Natural killer cell (primary cell): ENCODE measurements around the gene ZNF407. TPM values are rescaled to one million over a fixed set of nuclear protein-coding genes. Genes with fewer than 3 reads are reported as not detected.

Source experiments
- ATAC-seq, 3 donors: fragments of 150-1000 bp in 2 of 3; fragments of 200-7000 bp in 1 of 3; cut with Tn5 transposase; 1 replicate in 1 of 3; 2 replicates in 2 of 3; pipeline ENCODE4 v1.10.0; 2021; ENCODE audit warnings: mild to moderate bottlenecking in 2 of 3, moderate library complexity in 2 of 3
- DNase-seq, 2 donors: peaks; one replicate each; pipeline versions ENCODE4 v3.0.0 to v3.0.0-alpha.2; 2013 to 2021; ENCODE audit warnings: mixed read lengths in 1 of 2
- H3K27ac ChIP-seq: one replicate; pipeline ENCODE4 v1.5.1; 2013; ENCODE audit warnings: mild to moderate bottlenecking, low read length
- H3K27me3 ChIP-seq: one replicate; pipeline ENCODE4 v1.6.1; 2013; ENCODE audit warnings: low read length; ENCODE audit not compliant: control insufficient read depth, insufficient read depth
- H3K36me3 ChIP-seq: one replicate; pipeline ENCODE4 v1.6.1; 2013; ENCODE audit warnings: low read length; ENCODE audit not compliant: control insufficient read depth, insufficient read depth
- H3K4me1 ChIP-seq: one replicate; pipeline ENCODE4 v1.6.1; 2013; ENCODE audit warnings: low read length; ENCODE audit not compliant: control insufficient read depth, insufficient read depth
- H3K4me3 ChIP-seq: one replicate; pipeline ENCODE4 v1.5.1; 2013; ENCODE audit warnings: low read length
- H3K9me3 ChIP-seq: one replicate; pipeline ENCODE4 v1.6.1; 2013; ENCODE audit warnings: low read length; ENCODE audit not compliant: control insufficient read depth, insufficient read depth
- H3K27ac Mint-ChIP-seq, 2 donors: one replicate each; pipeline ENCODE4 v1.8.0; 2022; ENCODE audit warnings: mild to moderate bottlenecking in 2 of 2, mixed read lengths in 2 of 2, moderate library complexity in 1 of 2
- H3K27me3 Mint-ChIP-seq, 2 donors: one replicate each; pipeline ENCODE4 v1.8.0; 2022; ENCODE audit warnings: low read depth in 2 of 2, mixed read lengths in 2 of 2
- H3K36me3 Mint-ChIP-seq: one replicate; pipeline ENCODE4 v1.8.0; 2022; ENCODE audit warnings: mixed read lengths
- H3K4me1 Mint-ChIP-seq, 2 donors: one replicate each; pipeline ENCODE4 v1.8.0; 2022; ENCODE audit warnings: mixed read lengths in 2 of 2
- H3K4me3 Mint-ChIP-seq: one replicate; pipeline ENCODE4 v1.8.0; 2022; ENCODE audit warnings: mild to moderate bottlenecking, moderate library complexity, mixed read lengths
- H3K9me3 Mint-ChIP-seq, 2 donors: one replicate each; pipeline ENCODE4 v1.8.0; 2022; ENCODE audit warnings: mixed read lengths in 2 of 2
- CTCF ChIP-seq: fragments of 200-600 bp; IDR thresholded peaks from one replicate; pipeline ENCODE4 v1.8.0; 2022; ENCODE audit warnings: antibody characterized with exemption
- WGBS: methylation state at CpG from one replicate; pipeline ENCODE4 v1.1.7; 2013; ENCODE audit warnings: missing lambda C conversion rate; ENCODE audit not compliant: insufficient coverage; 5-methylcytosine and 5-hydroxymethylcytosine counted together
- intact Hi-C: fragments of 100-400 bp; cut with micrococcal nuclease; formaldehyde crosslinking; loops from one replicate; pipeline ENCODE4 v1.14.2; 2022
- total RNA-seq, 4 donors: library from RNA; stranded (reverse); fragments of 120-200 nt in 1 of 4; gene quantifications; one replicate each; pipeline versions ENCODE4 v1.2.3 to v1.2.4, GENCODE V29; 2013 to 2022

Gene ZNF407
- total RNA-seq, 3 donors from 2014 or later (not counting 1 experiment from before 2014, with no cell fraction given), result 28.4 to 36.7 (median 36.3) TPM

GRCh38 chr18:74861154-74861553 lies 263.5 kb downstream of the ZNF407 start:
- no peaks in the 10 kb centered on the region for H3K4me1 ChIP-seq
- H3K4me3 ChIP-seq, result no peak overlapping the region
- Mint-ChIP-seq H3K4me3 (no peak overlapping the region), H3K4me1 (peaks cover 0 to 7% of the 10 kb centered on the region in 2 donors), H3K27me3 (no peaks in the 10 kb centered on the region), H3K36me3 (no peaks in the 10 kb centered on the region), H3K9me3 (no peaks in the 10 kb centered on the region), H3K27ac (no peak overlapping the region)
- DNase-seq (no peak), ATAC-seq (no peak)
- no peaks in the 10 kb centered on the region for H3K27me3 ChIP-seq
- H3K27ac ChIP-seq, result no peak overlapping the region
- no peaks in the 10 kb centered on the region for H3K9me3 ChIP-seq
- TF ChIP-seq CTCF, result no peak
- no peaks in the 10 kb centered on the region for H3K36me3 ChIP-seq
- intact Hi-C loops, result no loop called here
- 100% methylated on average over 2 of the region's 4 CpGs for WGBS

- ATAC-seq, result no peak
- H3K4me3 Mint-ChIP-seq, result no peak overlapping the region
These were observed 264.4 kb downstream of the ZNF407 start for GRCh38 chr18:74862094-74862493.

GRCh38 chr18:74866577-74866976 lies 268.9 kb downstream of the ZNF407 start:
- no peak for TF ChIP-seq CTCF
- H3K4me3 Mint-ChIP-seq, result no peak overlapping the region

More at GRCh38 chr18:74862094-74862493, 264.4 kb downstream of the ZNF407 start:
- DNase-seq, result no peak
- Histone ChIP-seq H3K4me3 (no peak overlapping the region), H3K9me3 (no peaks in the 10 kb centered on the region), H3K4me1 (no peaks in the 10 kb centered on the region), H3K27me3 (no peaks in the 10 kb centered on the region), H3K27ac (no peak overlapping the region), H3K36me3 (no peaks in the 10 kb centered on the region)
- intact Hi-C loops, result no loop called here
- H3K27ac Mint-ChIP-seq, result no peak overlapping the region
- 97% methylated on average over 4 of the region's 4 CpGs for WGBS
- H3K27me3 Mint-ChIP-seq, result no peaks in the 10 kb centered on the region
- H3K9me3 Mint-ChIP-seq, result no peaks in the 10 kb centered on the region
- no peaks in the 10 kb centered on the region for H3K36me3 Mint-ChIP-seq
- peaks cover 0 to 7% of the 10 kb centered on the region in 2 donors for H3K4me1 Mint-ChIP-seq
- no peak for TF ChIP-seq CTCF

GRCh38 chr18:74868461-74868860 lies 270.8 kb downstream of the ZNF407 start:
- Histone ChIP-seq H3K4me1 (no peaks in the 10 kb centered on the region), H3K9me3 (no peaks in the 10 kb centered on the region), H3K4me3 (no peak overlapping the region), H3K36me3 (no peaks in the 10 kb centered on the region), H3K27me3 (no peaks in the 10 kb centered on the region), H3K27ac (no peak overlapping the region)
- Mint-ChIP-seq H3K4me3 (no peak overlapping the region), H3K36me3 (no peaks in the 10 kb centered on the region), H3K27ac (no peak overlapping the region), H3K9me3 (no peaks in the 10 kb centered on the region), H3K27me3 (no peaks in the 10 kb centered on the region), H3K4me1 (peaks cover 0 to 7% of the 10 kb centered on the region in 2 donors)
- DNase-seq, result no peak
- intact Hi-C loops, result no loop called here
- 97% methylated on average over 3 of the region's 4 CpGs for WGBS
- TF ChIP-seq CTCF, result no peak
- ATAC-seq, result no peak

More at GRCh38 chr18:74866577-74866976, 268.9 kb downstream of the ZNF407 start:
- Histone ChIP-seq H3K27me3 (no peaks in the 10 kb centered on the region), H3K36me3 (no peaks in the 10 kb centered on the region), H3K9me3 (no peaks in the 10 kb centered on the region), H3K4me3 (no peak overlapping the region), H3K27ac (no peak overlapping the region), H3K4me1 (no peaks in the 10 kb centered on the region)
- intact Hi-C loops, result no loop called here
- WGBS, result 100% methylated on average over 1 of the region's 3 CpGs
- Mint-ChIP-seq H3K27me3 (no peaks in the 10 kb centered on the region), H3K4me1 (peaks cover 0 to 7% of the 10 kb centered on the region in 2 donors), H3K27ac (no peak overlapping the region), H3K36me3 (no peaks in the 10 kb centered on the region), H3K9me3 (no peaks in the 10 kb centered on the region)
- no peak for ATAC-seq
- DNase-seq, result no peak
